PC-9 (cell line): ENCODE data around the gene GALNT1. TPM values are rescaled to one million over a fixed set of nuclear protein-coding genes. Genes with fewer than 3 reads are reported as not detected.

ENCODE experiments used
- BruUV-seq: library from RNA; stranded (reverse); fragments of 400-500 nt; replicated peaks from 2 replicates; lab custom pipeline; 2021; lab: Mats Ljungman, UMichigan
- CTCF ChIA-PET: fragments of 300-600 bp; sonication (Branson Sonifier 250); formaldehyde crosslinking; loops from one replicate; lab custom pipeline; 2022; ENCODE audit warnings: antibody characterized with exemption; lab: Charles Lee
- POLR2A ChIA-PET: fragments of 300-600 bp; sonication (Branson Sonifier 250); formaldehyde crosslinking; loops from one replicate; lab custom pipeline; 2022; ENCODE audit warnings: antibody characterized with exemption; ENCODE audit not compliant: unreplicated experiment; lab: Charles Lee
- DNase-seq, 2 experiments: peaks; one replicate each; pipeline versions ENCODE4 v3.0.0 to v3.0.0-alpha.2; 2015 to 2022; ENCODE audit warnings: mixed read lengths in 1 of 2
- H2AFZ ChIP-seq: fragments of 200-600 bp; sonication (generic); 2 replicates; pipeline ENCODE4 v1.8.1; 2017; ENCODE audit warnings: antibody characterized with exemption
- H3F3A ChIP-seq: fragments of 200-600 bp; sonication (generic); 2 replicates; pipeline ENCODE4 v1.8.1; 2017; ENCODE audit warnings: antibody characterized with exemption, mild to moderate bottlenecking, low read depth; ENCODE audit not compliant: insufficient read depth
- H3K27ac ChIP-seq: fragments of 200-600 bp; sonication (generic); 2 replicates; pipeline ENCODE4 v1.6.1; 2016; ENCODE audit warnings: mixed run types
- H3K27me3 ChIP-seq: fragments of 200-600 bp; sonication (generic); 2 replicates; pipeline ENCODE4 v1.6.1; 2016; ENCODE audit warnings: low read depth, mixed run types; ENCODE audit not compliant: insufficient read depth
- H3K36me3 ChIP-seq: fragments of 200-600 bp; sonication (generic); 2 replicates; pipeline ENCODE4 v1.6.1; 2016; ENCODE audit warnings: low read depth, mixed run types
- H3K4me1 ChIP-seq: fragments of 200-600 bp; sonication (generic); replicated peaks from 2 replicates; pipeline ENCODE4 v1.6.1; 2016; ENCODE audit warnings: mixed run types; ENCODE audit not compliant: insufficient read depth
- H3K4me2 ChIP-seq: fragments of 200-600 bp; sonication (generic); 2 replicates; pipeline ENCODE4 v1.6.1; 2017; ENCODE audit warnings: mixed run types
- H3K4me3 ChIP-seq: fragments of 200-600 bp; sonication (generic); 2 replicates; pipeline ENCODE4 v1.6.1; 2016; ENCODE audit warnings: mixed run types
- H3K79me2 ChIP-seq: fragments of 200-600 bp; sonication (generic); 2 replicates; pipeline ENCODE4 v1.6.1; 2017; ENCODE audit warnings: low read depth, mixed run types
- H3K9me2 ChIP-seq: fragments of 200-600 bp; sonication (generic); 2 replicates; pipeline ENCODE4 v1.8.1; 2017; ENCODE audit warnings: mild to moderate bottlenecking; ENCODE audit not compliant: insufficient read depth
- H3K9me3 ChIP-seq: fragments of 200-600 bp; sonication (generic); 2 replicates; pipeline ENCODE4 v1.8.1; 2016; ENCODE audit warnings: low read depth; ENCODE audit not compliant: insufficient read depth
- H4K20me1 ChIP-seq: fragments of 200-600 bp; sonication (generic); 2 replicates; pipeline ENCODE4 v1.8.1; 2017; ENCODE audit not compliant: insufficient read depth
- CTCF ChIP-seq: fragments of 200-600 bp; sonication (generic); conservative IDR thresholded peaks from 2 replicates; pipeline ENCODE4 v1.6.1; 2017; ENCODE audit warnings: mixed run types, antibody characterized with exemption, mild to moderate bottlenecking, moderate library complexity
- EZH2 ChIP-seq: fragments of 200-600 bp; sonication (generic); IDR thresholded peaks from 2 replicates; pipeline ENCODE4 v1.8.0; 2017; ENCODE audit warnings: antibody characterized with exemption, low read depth
- intact Hi-C: fragments of 100-400 bp; cut with micrococcal nuclease; formaldehyde crosslinking; loops from one replicate; pipeline ENCODE4 v1.10.0; 2022; ENCODE audit not compliant: unreplicated experiment
- total RNA-seq: library from RNA; stranded (reverse); gene quantifications from 2 replicates; pipeline ENCODE4 v1.2.3, GENCODE V29; 2021

Gene GALNT1
- total RNA-seq, 1 experiment from 2014 or later: 88.9 TPM

GRCh38 chr18:35588995-35589394, 7.5 kb downstream of the GALNT1 start:
- Histone ChIP-seq H2AFZ (no peak overlapping the region), H3K27me3 (no peaks in the 10 kb centered on the region), H3K4me1 (peaks cover 3% of the 10 kb centered on the region; the same call in 1 of the 2 replicates), H3F3A (no peaks in the 10 kb centered on the region), H3K4me3 (no peak overlapping the region), H3K9me2 (no peaks in the 10 kb centered on the region; the same call in 1 of the 2 replicates), H3K36me3 (no peaks in the 10 kb centered on the region), H3K79me2 (peaks cover 99% of the 10 kb centered on the region), H4K20me1 (no peaks in the 10 kb centered on the region; the same call in 1 of the 2 replicates), H3K27ac (no peak overlapping the region), H3K9me3 (peaks cover 13% of the 10 kb centered on the region), H3K4me2 (no peak overlapping the region)
- ChIA-PET CTCF (no interaction called here), POLR2A (no interaction called here)
- BruUV-seq: no TSS peak
- DNase-seq: no peak
- TF ChIP-seq EZH2: no peak
- no peak for TF ChIP-seq CTCF
- intact Hi-C loops: no loop called here

- H3K27ac ChIP-seq: no peak overlapping the region
- H3K4me3 ChIP-seq: no peak overlapping the region
- POLR2A ChIA-PET: no interaction called here
- H3K79me2 ChIP-seq: peaks cover 99% of the 10 kb centered on the region
- no peaks in the 10 kb centered on the region for H3F3A ChIP-seq
- peaks cover 10% of the 10 kb centered on the region for H3K9me3 ChIP-seq
- DNase-seq: no peak
- no peak overlapping the region for H2AFZ ChIP-seq
- H3K27me3 ChIP-seq: no peaks in the 10 kb centered on the region
- intact Hi-C loops: no loop called here
- no peaks in the 10 kb centered on the region; the same call in 1 of the 2 replicates for H3K9me2 ChIP-seq
- no peaks in the 10 kb centered on the region for H3K36me3 ChIP-seq
- TF ChIP-seq CTCF: no peak
- TF ChIP-seq EZH2: no peak
- CTCF ChIA-PET: no interaction called here
- H3K4me1 ChIP-seq: no peaks in the 10 kb centered on the region
- no TSS peak for BruUV-seq
- H4K20me1 ChIP-seq: no peaks in the 10 kb centered on the region; the same call in 1 of the 2 replicates
- H3K4me2 ChIP-seq: no peak overlapping the region
Measured at GRCh38 chr18:35589546-35589945, 8.0 kb downstream of the GALNT1 start.

- no peak for TF ChIP-seq EZH2
- TF ChIP-seq CTCF: no peak
- H3F3A ChIP-seq: no peaks in the 10 kb centered on the region
- H3K4me1 ChIP-seq: no peaks in the 10 kb centered on the region
- ChIA-PET CTCF (no interaction called here), POLR2A (no interaction called here)
- no peak for DNase-seq
- H3K27me3 ChIP-seq: no peaks in the 10 kb centered on the region
- H3K36me3 ChIP-seq: no peaks in the 10 kb centered on the region
- intact Hi-C loops: no loop called here
- H3K4me3 ChIP-seq: no peak overlapping the region
- no peaks in the 10 kb centered on the region; the same call in 1 of the 2 replicates for H3K9me2 ChIP-seq
- no peaks in the 10 kb centered on the region; the same call in 1 of the 2 replicates for H4K20me1 ChIP-seq
- BruUV-seq: no TSS peak
- H3K9me3 ChIP-seq: peaks cover 10% of the 10 kb centered on the region
- H2AFZ ChIP-seq: no peak overlapping the region
- H3K4me2 ChIP-seq: no peak overlapping the region
- peaks cover 94% of the 10 kb centered on the region for H3K79me2 ChIP-seq
- no peak overlapping the region for H3K27ac ChIP-seq
Measured at GRCh38 chr18:35590935-35591334, 9.4 kb downstream of the GALNT1 start.
